K562 (cell line): Measurements from ENCODE around the gene WDR70.

Source experiments
- CHD4 ChIP-seq: fragments of 200-600 bp; sonication (generic); IDR thresholded peaks from 3 replicates; pipeline ENCODE4 v1.6.1; 2012; ENCODE audit warnings: low read depth, mild to moderate bottlenecking, mixed read lengths, low read length, inconsistent platforms; ENCODE audit not compliant: insufficient read depth, insufficient replicate concordance, poor library complexity, severe bottlenecking
- CREM ChIP-seq: IDR thresholded peaks from 2 replicates; pipeline ENCODE4 v1.6.1; 2014; ENCODE audit warnings: antibody characterized with exemption, low read depth
- NFIC ChIP-seq: fragments of 450-650 bp; IDR thresholded peaks from 2 replicates; pipeline ENCODE4 v1.6.1; 2017; ENCODE audit warnings: mild to moderate bottlenecking, inconsistent platforms
- NFYB ChIP-seq: IDR thresholded peaks from 2 replicates; pipeline ENCODE4 v1.6.1; 2011; ENCODE audit warnings: mild to moderate bottlenecking, moderate library complexity; ENCODE audit not compliant: insufficient read length; ENCODE audit errors: extremely low read depth
- NR2C1 ChIP-seq, 2 experiments: fragments of 450-650 bp; IDR thresholded peaks; 2 replicates each; pipeline ENCODE4 v1.6.1; 2017; ENCODE audit warnings: mild to moderate bottlenecking in 2 of 2, antibody characterized with exemption in 1 of 2, inconsistent platforms in 1 of 2, missing compliant biosample characterization in 1 of 2, missing genetic modification characterization in 1 of 2
- RBM22 ChIP-seq: fragments of 200-400 bp; formaldehyde crosslinking; IDR thresholded peaks from 2 replicates; pipeline ENCODE4 v1.6.1; 2018; ENCODE audit warnings: low read length, low read depth; ENCODE audit not compliant: poor library complexity, severe bottlenecking
- ZC3H8 ChIP-seq: fragments of 450-650 bp; IDR thresholded peaks from 2 replicates; pipeline ENCODE4 v1.6.1; 2017
- TF ChIP-seq, protein P1 (sequence below): fragments of 250-450 bp; sonication (Bioruptor Pico); IDR thresholded peaks from 2 replicates; pipeline ENCODE4 v1.4.0; 2020; ENCODE audit warnings: borderline replicate concordance
- TF ChIP-seq, protein P2 (sequence below), 3 experiments: IDR thresholded peaks in 2 of 3; conservative IDR thresholded peaks in 1 of 3; 2 replicates each; pipeline ENCODE4 v1.5.1; 2011 to 2012; ENCODE audit warnings: low read length in 3 of 3, mild to moderate bottlenecking in 3 of 3, control low read depth in 2 of 3, improper control_type of control experiment in 1 of 3, inconsistent platforms in 1 of 3, low read depth in 1 of 3, mixed read lengths in 1 of 3, moderate library complexity in 1 of 3; ENCODE audit not compliant: insufficient read depth in 2 of 3

DNA sequence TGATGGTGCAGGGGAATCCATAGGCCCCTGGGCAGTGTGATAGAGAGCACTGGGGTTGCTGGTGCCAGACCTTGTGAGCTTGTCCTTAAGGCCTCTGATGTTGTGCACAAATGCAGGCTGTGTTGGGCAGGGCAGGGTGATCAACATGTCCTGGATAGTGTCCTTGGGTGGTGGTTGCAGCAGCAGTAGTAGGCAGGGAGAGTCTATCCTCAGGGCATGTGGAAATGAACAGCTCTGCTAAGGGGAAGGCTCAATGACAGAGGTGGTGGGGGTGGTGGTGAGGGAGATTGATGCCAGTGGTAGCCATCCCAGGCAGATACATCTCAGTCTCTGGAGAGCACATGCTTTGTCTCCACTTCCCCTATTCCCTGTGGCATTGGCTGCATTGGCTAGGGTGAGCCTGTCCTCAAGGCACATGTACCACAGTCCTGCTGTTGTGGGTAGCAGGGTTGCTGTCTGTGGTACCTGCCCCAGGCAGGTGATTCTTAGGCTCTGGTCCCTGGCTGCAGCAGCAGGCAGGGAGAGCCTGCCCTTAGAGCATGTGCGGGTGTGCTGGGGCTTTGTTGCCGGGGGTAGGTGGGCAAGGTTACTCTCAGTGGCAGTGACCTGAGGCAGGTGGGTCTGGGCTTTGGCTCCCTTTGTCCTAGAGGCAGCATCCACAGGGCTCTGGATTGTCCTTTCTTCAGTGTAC lies 111.1 kb downstream of the WDR70 start:
- TF ChIP-seq, protein P1, sequence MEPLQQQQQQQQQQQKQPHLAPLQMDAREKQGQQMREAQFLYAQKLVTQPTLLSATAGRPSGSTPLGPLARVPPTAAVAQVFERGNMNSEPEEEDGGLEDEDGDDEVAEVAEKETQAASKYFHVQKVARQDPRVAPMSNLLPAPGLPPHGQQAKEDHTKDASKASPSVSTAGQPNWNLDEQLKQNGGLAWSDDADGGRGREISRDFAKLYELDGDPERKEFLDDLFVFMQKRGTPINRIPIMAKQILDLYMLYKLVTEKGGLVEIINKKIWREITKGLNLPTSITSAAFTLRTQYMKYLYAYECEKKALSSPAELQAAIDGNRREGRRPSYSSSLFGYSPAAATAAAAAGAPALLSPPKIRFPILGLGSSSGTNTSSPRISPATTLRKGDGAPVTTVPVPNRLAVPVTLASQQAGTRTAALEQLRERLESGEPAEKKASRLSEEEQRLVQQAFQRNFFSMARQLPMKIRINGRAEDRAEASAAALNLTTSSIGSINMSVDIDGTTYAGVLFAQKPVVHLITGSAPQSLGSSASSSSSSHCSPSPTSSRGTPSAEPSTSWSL (CRISPR knock-in tag), result no peak
- TF ChIP-seq ZC3H8 (no peak), NFIC (no peak), CREM (no peak), NFYB (no peak), CHD4 (no peak), RBM22 (no peak), NR2C1 (IDR thresholded peaks at IDR 0.05) (no peak), NR2C1 (tag; IDR thresholded peaks at IDR 0.05) (no peak)
- TF ChIP-seq, protein P2, sequence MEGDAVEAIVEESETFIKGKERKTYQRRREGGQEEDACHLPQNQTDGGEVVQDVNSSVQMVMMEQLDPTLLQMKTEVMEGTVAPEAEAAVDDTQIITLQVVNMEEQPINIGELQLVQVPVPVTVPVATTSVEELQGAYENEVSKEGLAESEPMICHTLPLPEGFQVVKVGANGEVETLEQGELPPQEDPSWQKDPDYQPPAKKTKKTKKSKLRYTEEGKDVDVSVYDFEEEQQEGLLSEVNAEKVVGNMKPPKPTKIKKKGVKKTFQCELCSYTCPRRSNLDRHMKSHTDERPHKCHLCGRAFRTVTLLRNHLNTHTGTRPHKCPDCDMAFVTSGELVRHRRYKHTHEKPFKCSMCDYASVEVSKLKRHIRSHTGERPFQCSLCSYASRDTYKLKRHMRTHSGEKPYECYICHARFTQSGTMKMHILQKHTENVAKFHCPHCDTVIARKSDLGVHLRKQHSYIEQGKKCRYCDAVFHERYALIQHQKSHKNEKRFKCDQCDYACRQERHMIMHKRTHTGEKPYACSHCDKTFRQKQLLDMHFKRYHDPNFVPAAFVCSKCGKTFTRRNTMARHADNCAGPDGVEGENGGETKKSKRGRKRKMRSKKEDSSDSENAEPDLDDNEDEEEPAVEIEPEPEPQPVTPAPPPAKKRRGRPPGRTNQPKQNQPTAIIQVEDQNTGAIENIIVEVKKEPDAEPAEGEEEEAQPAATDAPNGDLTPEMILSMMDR (IDR thresholded peaks at IDR 0.05 in 2 of 3, conservative IDR thresholded peaks at IDR 0.05 in 1 of 3; ENCODE audit: insufficient read depth in 2 of 3, low read depth in 1 of 3, low read length in 3 of 3), result no peak
